GM21825 (cell line): ENCODE results near the gene ASXL2.
"Not testable (repeated sequence)": the region's sequence is repeated elsewhere in the genome, so short reads cannot be mapped to it uniquely, and the experiment has no call there.

ENCODE experiments used
- ATAC-seq: cut with Tn5 transposase; IDR thresholded peaks from one replicate; pipeline ENCODE4 v1.9.1; 2021; ENCODE audit warnings: mild to moderate bottlenecking, moderate library complexity; ENCODE audit not compliant: unreplicated experiment

ASXL2 gene

GRCh38 chr2:25742501-25742900 lies 135.8 kb downstream of the ASXL2 start:
- no peak for ATAC-seq

GRCh38 chr2:25740810-25741381 lies 137.4 kb downstream of the ASXL2 start:
- no peak for ATAC-seq

GRCh38 chr2:25738383-25739343 lies 139.6 kb downstream of the ASXL2 start:
- ATAC-seq = no peak

- ATAC-seq = no peak
Measured at GRCh38 chr2:25736899-25737515, 141.3 kb downstream of the ASXL2 start.

- no peak for ATAC-seq
Measured at GRCh38 chr2:25735835-25736234, 142.5 kb downstream of the ASXL2 start.

GRCh38 chr2:25728559-25728958 lies 149.7 kb downstream of the ASXL2 start:
- ATAC-seq = no peak

- no peak for ATAC-seq
Measured at GRCh38 chr2:25726522-25726921, 151.8 kb downstream of the ASXL2 start.

- ATAC-seq = no peak
Measured at GRCh38 chr2:25725877-25726276, 152.4 kb downstream of the ASXL2 start.

GRCh38 chr2:25724756-25725155 lies 153.5 kb downstream of the ASXL2 start:
- ATAC-seq = no peak

GRCh38 chr2:25722224-25722623 lies 156.1 kb downstream of the ASXL2 start:
- ATAC-seq = no peak

GRCh38 chr2:25720575-25720974 lies 157.7 kb downstream of the ASXL2 start:
- no peak for ATAC-seq

GRCh38 chr2:25714740-25715139 lies 163.5 kb downstream of the ASXL2 start:
- no peak for ATAC-seq

- ATAC-seq = no peak
Measured at GRCh38 chr2:25712455-25712854, 165.8 kb downstream of the ASXL2 start.

GRCh38 chr2:25711675-25712354 lies 166.5 kb downstream of the ASXL2 start:
- no peak for ATAC-seq

- no peak for ATAC-seq
Measured at GRCh38 chr2:25710750-25711149, 167.5 kb downstream of the ASXL2 start.

GRCh38 chr2:25709349-25709748 lies 168.9 kb downstream of the ASXL2 start:
- no peak for ATAC-seq

- ATAC-seq = no peak
Measured at GRCh38 chr2:25707927-25708590, 170.2 kb downstream of the ASXL2 start.

- not testable (repeated sequence) for ATAC-seq
Measured at GRCh38 chr2:25705575-25705974, 172.7 kb downstream of the ASXL2 start.

GRCh38 chr2:25701801-25702200 lies 176.5 kb downstream of the ASXL2 start:
- no peak for ATAC-seq

GRCh38 chr2:25700221-25700660 lies 178.0 kb downstream of the ASXL2 start:
- ATAC-seq = no peak

- no peak for ATAC-seq
Measured at GRCh38 chr2:25699216-25699615, 179.1 kb downstream of the ASXL2 start.
